GM21390 (cell line): ENCODE measurements around the gene XYLT1.
"Not testable (repeated sequence)": the region's sequence is repeated elsewhere in the genome, so short reads cannot be mapped to it uniquely, and the experiment has no call there.

Source experiments
- ATAC-seq: cut with Tn5 transposase; IDR thresholded peaks from one replicate; pipeline ENCODE4 v1.9.1; 2021; ENCODE audit not compliant: unreplicated experiment

Gene XYLT1

GRCh38 chr16:17313793-17314547 lies 156.8 kb downstream of the XYLT1 start:
- no peak for ATAC-seq

- no peak for ATAC-seq
Measured at GRCh38 chr16:17313085-17313611, 157.6 kb downstream of the XYLT1 start.

GRCh38 chr16:17312094-17312710 lies 158.6 kb downstream of the XYLT1 start:
- ATAC-seq: no peak

GRCh38 chr16:17311333-17312093 lies 159.2 kb downstream of the XYLT1 start:
- ATAC-seq: no peak

GRCh38 chr16:17309510-17309909 lies 161.2 kb downstream of the XYLT1 start:
- no peak for ATAC-seq

- ATAC-seq: no peak
Measured at GRCh38 chr16:17308186-17308585, 162.6 kb downstream of the XYLT1 start.

GRCh38 chr16:17307504-17307903 lies 163.3 kb downstream of the XYLT1 start:
- no peak for ATAC-seq

- ATAC-seq: no peak
Measured at GRCh38 chr16:17306745-17307144, 164.0 kb downstream of the XYLT1 start.

- not testable (repeated sequence) for ATAC-seq
Measured at GRCh38 chr16:17306211-17306610, 164.5 kb downstream of the XYLT1 start.

- ATAC-seq: no peak
Measured at GRCh38 chr16:17305694-17306093, 165.1 kb downstream of the XYLT1 start.

- no peak for ATAC-seq
Measured at GRCh38 chr16:17304491-17305119, 166.2 kb downstream of the XYLT1 start.

- no peak for ATAC-seq
Measured at GRCh38 chr16:17304106-17304490, 166.7 kb downstream of the XYLT1 start.

GRCh38 chr16:17303101-17303500 lies 167.7 kb downstream of the XYLT1 start:
- no peak for ATAC-seq

- ATAC-seq: no peak
Measured at GRCh38 chr16:17302620-17303019, 168.1 kb downstream of the XYLT1 start.

- ATAC-seq: peak; percentile 19
Measured at GRCh38 chr16:17302214-17302613, 168.5 kb downstream of the XYLT1 start.

- ATAC-seq: peak; percentile 87
Measured at GRCh38 chr16:17301593-17302135, 169.1 kb downstream of the XYLT1 start.

- no peak for ATAC-seq
Measured at GRCh38 chr16:17301184-17301583, 169.6 kb downstream of the XYLT1 start.

- no peak for ATAC-seq
Measured at GRCh38 chr16:17299790-17300189, 171.0 kb downstream of the XYLT1 start.

- no peak for ATAC-seq
Measured at GRCh38 chr16:17298238-17298637, 172.5 kb downstream of the XYLT1 start.

- ATAC-seq: no peak
Measured at GRCh38 chr16:17296431-17296830, 174.3 kb downstream of the XYLT1 start.

GRCh38 chr16:17295948-17296347 lies 174.8 kb downstream of the XYLT1 start:
- ATAC-seq: no peak
